GM19438 (cell line): ENCODE results near the gene SIX5.
"Not testable (repeated sequence)": the region's sequence is repeated elsewhere in the genome, so short reads cannot be mapped to it uniquely, and the experiment has no call there.

Source experiments
- ATAC-seq: cut with Tn5 transposase; IDR thresholded peaks from one replicate; pipeline ENCODE4 v1.9.1; 2021; ENCODE audit warnings: low read depth; ENCODE audit not compliant: unreplicated experiment

The SIX5 gene

DNA sequence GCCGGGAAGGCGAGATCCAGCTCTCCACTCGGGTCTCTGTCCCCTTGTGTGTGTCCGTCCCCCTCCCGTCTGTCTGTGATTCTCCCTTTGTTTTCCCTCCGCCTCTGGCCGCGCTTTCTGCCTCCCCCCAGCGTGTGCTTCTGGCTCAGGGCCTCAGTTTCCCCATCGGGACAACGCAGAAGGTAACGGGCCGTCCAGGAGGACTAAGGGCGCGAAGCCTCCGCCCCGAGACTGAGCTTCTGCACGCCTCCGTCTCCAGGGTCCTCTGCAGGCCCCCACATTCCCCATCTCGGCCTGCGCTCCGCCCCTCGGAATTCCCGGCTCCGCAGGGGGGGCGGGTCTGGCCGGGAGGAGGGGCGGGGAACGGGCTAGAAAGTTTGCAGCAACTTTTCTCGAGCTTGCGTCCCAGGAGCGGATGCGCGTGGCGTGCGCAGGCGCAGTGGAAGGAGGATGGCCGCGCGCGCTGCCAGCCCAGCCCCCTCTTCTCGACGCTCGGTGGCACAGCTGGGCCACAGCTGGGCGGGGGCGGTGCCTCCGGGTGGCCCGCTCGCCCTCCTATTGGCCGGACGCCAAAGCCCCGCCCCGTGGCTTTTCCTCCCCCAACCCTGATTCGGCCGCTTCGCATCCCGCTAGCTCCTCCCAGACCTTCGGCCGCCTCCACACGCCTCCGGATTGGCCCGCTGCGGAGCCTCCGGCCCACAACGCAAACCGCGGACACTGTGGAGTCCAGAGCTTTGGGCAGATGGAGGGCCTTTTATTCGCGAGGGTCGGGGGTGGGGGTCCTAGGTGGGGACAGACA, at the start of gene SIX5:
Gene SIX5 (minus strand): TSS at position 269 of the 799 bp plus-strand sequence. CDS start 408 bp downstream, outside the sequence.
- peak; percentile 42 for ATAC-seq

DNA sequence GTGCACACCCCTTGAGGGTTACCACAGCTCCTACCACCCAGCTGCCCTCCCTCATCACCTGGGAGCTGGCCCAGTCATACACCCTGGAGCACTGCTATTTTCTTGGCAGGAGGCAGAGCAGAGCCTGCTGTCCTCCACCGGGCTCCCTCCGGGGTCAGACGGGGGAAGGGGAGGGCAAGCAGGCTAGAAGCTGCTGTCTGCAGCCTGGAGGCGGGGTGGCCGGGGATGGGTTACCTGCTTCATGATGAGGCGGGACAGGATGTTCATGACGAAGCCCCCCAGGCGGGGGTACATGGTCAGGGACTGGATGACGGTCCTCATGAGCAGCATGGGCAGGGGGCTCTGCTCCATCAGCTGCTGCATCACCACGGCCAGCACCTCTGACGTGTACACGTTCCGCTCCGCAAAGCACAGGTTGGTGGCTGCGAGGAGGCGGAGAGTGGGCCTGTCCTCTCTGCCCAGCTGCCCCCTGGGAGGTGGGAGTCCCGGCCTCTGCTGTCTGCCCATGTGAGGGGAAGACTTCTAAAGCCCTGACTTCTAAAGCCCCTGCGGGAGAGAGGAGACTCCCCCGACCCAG, 48.8 kb upstream of the SIX5 start:
- ATAC-seq, result no peak

GRCh38 chr19:45817010-45817724, 48.1 kb upstream of the SIX5 start:
- ATAC-seq, result peak; percentile 84

- ATAC-seq, result no peak
These were observed 47.4 kb upstream of the SIX5 start for GRCh38 chr19:45816236-45817009.

GRCh38 chr19:45815481-45816216, 46.6 kb upstream of the SIX5 start:
- ATAC-seq, result no peak

- no peak for ATAC-seq
These were observed 45.9 kb upstream of the SIX5 start, which contains the start of gene RSPH6A for GRCh38 chr19:45814851-45815480. Gene RSPH6A (minus strand): TSS chr19:45815308. CDS start chr19:45815176, 132 bp downstream.

GRCh38 chr19:45814166-45814780, 45.2 kb upstream of the SIX5 start:
- no peak for ATAC-seq

- ATAC-seq, result no peak
These were observed 43.2 kb upstream of the SIX5 start for GRCh38 chr19:45812297-45812696.

GRCh38 chr19:45809643-45810159, 40.6 kb upstream of the SIX5 start:
- ATAC-seq, result no peak

DNA sequence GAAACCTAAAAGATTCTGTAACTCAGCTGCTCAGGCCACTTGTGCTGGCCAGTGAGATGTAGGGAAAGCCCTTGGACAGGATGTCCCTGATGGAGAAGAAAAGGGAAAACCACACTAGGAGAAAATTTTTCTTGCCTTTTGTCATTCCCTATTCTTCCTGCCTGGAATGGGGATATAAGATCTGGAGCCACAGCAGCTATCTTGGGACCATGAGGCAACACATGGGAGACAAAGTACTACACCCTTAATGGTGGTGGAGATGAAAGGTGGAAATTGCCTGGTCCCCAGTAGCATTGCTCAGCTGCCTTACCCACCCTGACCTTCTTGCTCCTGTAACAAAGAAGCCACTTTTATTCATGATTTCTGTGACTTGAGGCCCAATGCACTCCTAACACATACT, 36.7 kb upstream of the SIX5 start:
- ATAC-seq, result no peak

- no peak for ATAC-seq
These were observed 35.8 kb upstream of the SIX5 start for GRCh38 chr19:45804959-45805230.

DNA sequence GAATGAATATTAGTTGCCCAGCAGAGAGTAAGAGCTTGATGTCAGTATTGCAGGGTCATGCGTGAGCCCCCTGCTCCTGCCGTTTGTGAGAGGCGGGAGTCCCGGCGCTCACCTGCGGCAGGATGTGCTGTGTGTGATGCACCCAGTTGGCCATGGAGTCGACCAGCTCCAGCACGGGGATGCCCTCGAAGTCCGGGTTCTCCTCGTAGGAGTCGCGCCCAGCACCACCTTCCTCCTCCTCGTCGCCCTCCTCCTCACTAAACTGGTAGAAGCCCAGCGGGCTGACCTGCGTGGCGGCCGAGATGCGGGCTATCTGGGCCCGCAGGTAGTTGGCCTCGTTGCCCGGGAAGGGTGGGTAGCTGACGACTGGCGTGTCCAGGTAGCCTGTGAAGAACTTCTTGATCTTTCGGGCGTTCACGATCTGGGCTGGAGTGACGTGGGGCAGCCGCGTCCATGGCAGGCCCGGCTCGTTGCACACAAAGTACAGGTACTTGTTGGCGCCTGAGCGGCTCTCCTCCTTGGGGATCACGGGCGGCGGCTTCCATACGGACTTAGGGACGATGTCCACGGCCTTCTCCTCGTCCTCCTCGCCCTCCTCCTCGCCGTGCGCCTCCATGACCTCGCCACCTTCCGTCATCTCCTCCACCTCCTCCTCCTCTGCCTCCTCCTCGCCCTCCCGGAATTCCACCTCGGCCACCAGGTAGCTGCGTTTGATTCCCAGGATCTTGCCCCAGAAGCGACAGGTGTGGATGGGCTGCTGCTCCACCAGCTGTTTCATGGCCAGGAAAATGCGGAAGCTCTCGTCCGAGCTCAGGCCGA, 35.3 kb upstream of the SIX5 start:
- ATAC-seq, result no peak

DNA sequence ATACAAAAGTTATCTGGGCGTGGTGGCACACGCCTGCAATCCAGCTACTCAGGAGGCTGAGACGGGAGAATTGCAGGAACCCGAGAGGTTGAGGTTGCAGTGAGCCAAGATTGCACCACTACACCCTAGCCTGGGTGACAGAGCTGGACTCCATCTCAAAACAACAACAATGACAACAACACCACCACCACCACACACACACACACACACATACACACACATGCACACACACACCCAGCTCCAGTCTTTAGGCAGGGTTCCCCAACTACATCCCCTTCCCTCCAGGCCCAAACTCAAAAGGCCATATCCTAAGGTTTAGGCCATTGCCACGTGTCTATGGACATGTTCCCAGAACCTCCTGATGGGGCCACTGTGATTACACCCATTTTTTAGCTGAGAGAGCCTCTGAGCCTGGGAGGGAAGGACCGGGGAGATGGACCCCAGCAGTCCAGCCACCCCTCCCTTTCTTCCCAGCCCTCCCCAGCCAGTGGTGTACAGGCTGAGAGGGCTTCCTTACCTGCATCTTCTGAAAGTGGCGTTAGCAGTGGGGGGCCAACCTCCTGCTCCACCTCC, 32.6 kb upstream of the SIX5 start:
- ATAC-seq, result no peak

GRCh38 chr19:45800070-45800553, 31.1 kb upstream of the SIX5 start:
- no peak for ATAC-seq

GRCh38 chr19:45799541-45799940, 30.5 kb upstream of the SIX5 start:
- not testable (repeated sequence) for ATAC-seq

- ATAC-seq, result no peak
These were observed 30.0 kb upstream of the SIX5 start for GRCh38 chr19:45798995-45799517.

DNA sequence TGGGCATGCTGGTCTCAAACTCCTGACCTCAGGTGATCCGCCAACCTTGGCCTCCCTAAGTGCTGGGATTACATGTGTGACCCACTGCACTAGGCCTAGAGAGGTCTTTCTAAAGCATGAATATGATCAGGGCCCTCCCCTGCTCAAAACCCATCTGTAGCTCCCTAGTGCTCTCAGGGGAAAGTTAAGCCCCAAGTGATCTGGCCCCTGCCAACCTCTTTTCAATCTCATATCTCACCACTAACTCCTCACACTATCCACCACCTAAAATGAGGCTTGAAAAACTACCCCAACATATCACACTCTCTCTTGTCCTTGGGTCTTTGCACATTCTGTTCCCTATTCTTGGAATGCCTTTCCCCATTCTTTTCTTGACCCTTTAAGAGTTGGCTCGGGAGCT, 25.6 kb upstream of the SIX5 start:
- no peak for ATAC-seq

DNA sequence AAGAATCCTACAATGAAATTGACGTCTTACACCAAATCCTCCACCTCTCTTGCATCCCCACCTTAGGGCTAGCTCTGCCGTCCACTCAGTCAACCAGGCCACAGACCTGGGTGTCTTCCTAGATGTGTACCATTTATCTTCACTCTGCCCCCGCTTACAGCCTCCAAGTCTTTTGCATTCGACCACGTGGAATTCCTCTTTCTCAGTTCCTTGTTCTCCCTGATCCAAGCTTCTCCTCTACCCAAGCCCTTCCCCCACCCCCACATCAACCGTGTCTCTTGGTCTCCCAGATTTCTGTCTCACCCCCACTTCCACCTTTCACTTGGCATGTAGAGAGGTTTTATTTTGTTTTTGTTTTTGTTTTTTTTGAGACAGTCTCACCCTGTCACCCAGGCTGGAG, 24.8 kb upstream of the SIX5 start:
- no peak for ATAC-seq
